Ascending aorta (tissue), 2 donors: ENCODE measurements around the gene ARHGEF40. TPM values are rescaled to one million over a fixed set of nuclear protein-coding genes. Genes with fewer than 3 reads are reported as not detected.

Source experiments
- DNase-seq, 2 donors: peaks; one replicate each; pipeline ENCODE4 v3.0.0-alpha.2; 2019; ENCODE audit warnings: low spot score in 2 of 2
- H3K27ac ChIP-seq, 2 donors: fragments of 200-600 bp; sonication (generic); one replicate each; pipeline ENCODE4 v1.5.1; 2016 to 2017; ENCODE audit warnings: mild to moderate bottlenecking in 1 of 2
- H3K27me3 ChIP-seq: fragments of 200-600 bp; sonication (generic); one replicate; pipeline ENCODE4 v1.5.1; 2017
- H3K36me3 ChIP-seq, 2 donors: fragments of 200-600 bp; sonication (generic); one replicate each; pipeline ENCODE4 v1.5.1; 2016
- H3K4me1 ChIP-seq, 2 donors: fragments of 200-600 bp; sonication (generic); one replicate each; pipeline ENCODE4 v1.5.1; 2016 to 2017; ENCODE audit warnings: mild to moderate bottlenecking in 1 of 2
- H3K4me3 ChIP-seq, 2 donors: fragments of 200-600 bp; sonication (generic); one replicate each; pipeline ENCODE4 v1.5.1; 2016 to 2017; ENCODE audit warnings: mild to moderate bottlenecking in 1 of 2
- H3K9me3 ChIP-seq, 2 donors: fragments of 200-600 bp; sonication (generic); one replicate each; pipeline ENCODE4 v1.5.1; 2016
- CTCF ChIP-seq, 3 experiments: fragments of 200-600 bp in 2 of 3; fragments of 450-650 bp in 1 of 3; sonication (generic) in 2 of 3; IDR thresholded peaks; one replicate each; pipeline ENCODE4 v1.5.1; 2016 to 2019; ENCODE audit warnings: antibody characterized with exemption in 3 of 3, mild to moderate bottlenecking in 1 of 3, moderate library complexity in 1 of 3
- intact Hi-C: fragments of 100-400 bp; cut with DNase I; formaldehyde crosslinking; loops from one replicate; pipeline ENCODE4 v1.15.1; 2023
- total RNA-seq: library from RNA; depleted of rRNA; stranded (reverse); fragments of >200 nt; gene quantifications from one replicate; pipeline ENCODE4 v1.1.0, GENCODE V29; 2016

Gene ARHGEF40
- total RNA-seq, 1 donor from 2014 or later = 64.8 TPM

GRCh38 chr14:21096978-21097635 is 27.0 kb downstream of the ARHGEF40 start:
- no peaks in the 10 kb centered on the region for H3K9me3 ChIP-seq
- peaks cover 2 to 8% of the 10 kb centered on the region in 2 donors for H3K36me3 ChIP-seq
- H3K27ac ChIP-seq = peak overlapping the region; percentile 89 to 96
- intact Hi-C loops = loop anchor here (5.0 to 10.0 kb wide), 2 partner anchors 482 to 755 kb away; partner anchors contain the start of gene PARP2
- no peak for DNase-seq
- H3K27me3 ChIP-seq = no peaks in the 10 kb centered on the region
- peak overlapping the region; percentile 80 to 94 for H3K4me3 ChIP-seq
- no peak for TF ChIP-seq CTCF (IDR thresholded peaks at IDR 0.05)
- H3K4me1 ChIP-seq = peaks cover 3 to 15% of the 10 kb centered on the region in 2 donors

- DNase-seq = peak in 1 of 2 donors; percentile 68
- Histone ChIP-seq H3K27ac (peak overlapping the region; percentile 89 to 96), H3K4me1 (peaks cover 3 to 12% of the 10 kb centered on the region in 2 donors), H3K36me3 (peaks cover 0 to 5% of the 10 kb centered on the region in 2 donors), H3K4me3 (peak overlapping the region; percentile 80 to 94), H3K27me3 (no peaks in the 10 kb centered on the region), H3K9me3 (no peaks in the 10 kb centered on the region)
- intact Hi-C loops = loop anchor here (5.0 to 10.0 kb wide), 2 partner anchors 483 to 755 kb away; partner anchors contain the start of gene PARP2
- no peak for TF ChIP-seq CTCF (IDR thresholded peaks at IDR 0.05)
These were observed 27.6 kb downstream of the ARHGEF40 start for GRCh38 chr14:21097636-21098075.

- H3K27me3 ChIP-seq = no peaks in the 10 kb centered on the region
- H3K4me1 ChIP-seq = peaks cover 3 to 10% of the 10 kb centered on the region in 2 donors
- peak within 1 kb of the TSS; percentile 80 to 94 for H3K4me3 ChIP-seq
- intact Hi-C loops = loop anchor here (5.0 to 10.0 kb wide), 2 partner anchors 483 to 756 kb away; partner anchors contain the start of gene PARP2
- peak in 1 of 2 donors; percentile 82 for DNase-seq
- no peak for TF ChIP-seq CTCF (IDR thresholded peaks at IDR 0.05)
- no peaks in the 10 kb centered on the region for H3K36me3 ChIP-seq
- H3K9me3 ChIP-seq = no peaks in the 10 kb centered on the region
- peak within 1 kb of the TSS; percentile 92 to 96 for H3K27ac ChIP-seq
These were observed 28.2 kb downstream of the ARHGEF40 start, which contains the start of gene ZNF219 for GRCh38 chr14:21098076-21098891. Gene ZNF219 (minus strand): TSS chr14:21098655. CDS start chr14:21093591, 5,064 bp downstream.

- Histone ChIP-seq H3K9me3 (no peaks in the 10 kb centered on the region), H3K36me3 (no peaks in the 10 kb centered on the region), H3K27ac (peak overlapping the region; percentile 92 to 96), H3K4me1 (peaks cover 3 to 10% of the 10 kb centered on the region in 2 donors), H3K27me3 (no peaks in the 10 kb centered on the region), H3K4me3 (peak overlapping the region; percentile 80 to 94)
- intact Hi-C loops = loop anchor here (5.0 to 10.0 kb wide), 2 partner anchors 484 to 757 kb away; partner anchors contain the start of gene PARP2
- peak in 1 of 2 donors; percentile 41 for DNase-seq
- no peak for TF ChIP-seq CTCF (IDR thresholded peaks at IDR 0.05)
These were observed 28.9 kb downstream of the ARHGEF40 start for GRCh38 chr14:21098892-21099595.

GRCh38 chr14:21099596-21099985 is 29.5 kb downstream of the ARHGEF40 start:
- H3K27me3 ChIP-seq = no peaks in the 10 kb centered on the region
- peaks cover 3 to 11% of the 10 kb centered on the region in 2 donors for H3K4me1 ChIP-seq
- no peaks in the 10 kb centered on the region for H3K36me3 ChIP-seq
- H3K4me3 ChIP-seq = peak overlapping the region; percentile 80 to 94
- peak in 1 of 2 donors; percentile 7 for DNase-seq
- H3K27ac ChIP-seq = peak overlapping the region; percentile 92 to 96
- H3K9me3 ChIP-seq = no peaks in the 10 kb centered on the region
- intact Hi-C loops = loop anchor here (5.0 to 10.0 kb wide), 2 partner anchors 485 to 757 kb away; partner anchors contain the start of gene PARP2
- TF ChIP-seq CTCF (IDR thresholded peaks at IDR 0.05) = no peak
